ENCODE results near the gene STIP1. TPM values are rescaled to one million over a fixed set of nuclear protein-coding genes. Genes with fewer than 3 reads are reported as not detected.

STIP1 gene
- total and polyA plus RNA-seq, 2 donors (not counting 3 experiments of a cell fraction or from before 2014, with no cell fraction given): 117 to 226 TPM

GRCh38 chr11:64222651-64223000 is 36.7 kb downstream of the STIP1 start:
- H2AFZ ChIP-seq (ENCODE audit: low read depth, low read length): no peak overlapping the region
- H3K36me3 ChIP-seq (ENCODE audit: control insufficient read depth in 2 of 2, extremely low read depth in 1 of 2, insufficient read depth in 2 of 2, low read length in 2 of 2): peaks cover 0 to 6% of the 10 kb centered on the region in 2 experiments
- H4K20me1 ChIP-seq (replicated peaks; ENCODE audit: control insufficient read depth, extremely low read depth, insufficient read depth, low read length): no peaks in the 10 kb centered on the region
- ChIA-PET POLR2A (no interaction called here), CTCF (no interaction called here)
- no peaks in the 10 kb centered on the region for H3K9me3 ChIP-seq (replicated peaks; ENCODE audit: control insufficient read depth, insufficient read depth, low read length)
- no peak overlapping the region for H3K27ac ChIP-seq (ENCODE audit: insufficient read depth, low read depth, low read length)
- peaks cover 8% of the 10 kb centered on the region for H3K79me2 ChIP-seq (ENCODE audit: control insufficient read depth, insufficient read depth, low read length)
- FAIRE-seq (no peak), DNase-seq (ENCODE audit: low read depth, low spot score) (no peak)
- H3K27me3 ChIP-seq (ENCODE audit: control insufficient read depth in 2 of 2, insufficient read depth in 2 of 2, low read length in 2 of 2): no peaks in the 10 kb centered on the region
- no peak overlapping the region for H3K4me2 ChIP-seq (ENCODE audit: insufficient read depth, low read length)
- H3K9ac ChIP-seq (replicated peaks; ENCODE audit: extremely low read depth, insufficient read depth, low read length): no peak overlapping the region
- no TSS peak for BruUV-seq (replicated peaks)
- dilution Hi-C loops (cut with MboI; ENCODE audit: extremely low pct_ligation_motif_present, low sequenced_read_pairs): no loop called here
- H3K9me1 ChIP-seq (replicated peaks; ENCODE audit: control insufficient read depth, extremely low read depth, insufficient read depth, low read length): no peaks in the 10 kb centered on the region
- intact Hi-C loops (cut with micrococcal nuclease): no loop called here
- H3K4me3 ChIP-seq (replicated peaks in 1 of 3; ENCODE audit: insufficient read depth in 1 of 3, low read depth in 1 of 3, low read length in 3 of 3): no peak overlapping the region
- peaks cover 13% of the 10 kb centered on the region for H3K4me1 ChIP-seq (ENCODE audit: control insufficient read depth, extremely low read depth, insufficient read depth, low read length)
- TF ChIP-seq FOS (IDR thresholded peaks at IDR 0.05; ENCODE audit: borderline replicate concordance, insufficient read depth, low read length): no peak
- no peak for TF ChIP-seq JUN (IDR thresholded peaks at IDR 0.05; ENCODE audit: borderline replicate concordance, insufficient read depth, insufficient read length, low read depth)
- TF ChIP-seq GATA2 (IDR thresholded peaks at IDR 0.05; ENCODE audit: insufficient read depth, insufficient read length, low read depth, low read length): no peak

GRCh38 chr11:64223001-64223651 is 37.2 kb downstream of the STIP1 start:
- peaks cover 0 to 6% of the 10 kb centered on the region in 2 experiments for H3K36me3 ChIP-seq (ENCODE audit: control insufficient read depth in 2 of 2, extremely low read depth in 1 of 2, insufficient read depth in 2 of 2, low read length in 2 of 2)
- H3K79me2 ChIP-seq (ENCODE audit: control insufficient read depth, insufficient read depth, low read length): peaks cover 8% of the 10 kb centered on the region
- H3K9me1 ChIP-seq (replicated peaks; ENCODE audit: control insufficient read depth, extremely low read depth, insufficient read depth, low read length): no peaks in the 10 kb centered on the region
- H3K27ac ChIP-seq (ENCODE audit: insufficient read depth, low read depth, low read length): no peak overlapping the region
- H3K9me3 ChIP-seq (replicated peaks; ENCODE audit: control insufficient read depth, insufficient read depth, low read length): no peaks in the 10 kb centered on the region
- BruUV-seq (replicated peaks): TSS peak; percentile 17
- no peak for DNase-seq (ENCODE audit: low read depth, low spot score)
- ChIA-PET CTCF (interaction anchor here (0.9 to 1.7 kb wide), 5 partner anchors 16 to 81 kb away, joined by 3 to 7 read pairs (median 4); no protein-coding TSS in a partner anchor), POLR2A (no interaction called here)
- dilution Hi-C loops (cut with MboI; ENCODE audit: extremely low pct_ligation_motif_present, low sequenced_read_pairs): no loop called here
- peaks cover 13% of the 10 kb centered on the region for H3K4me1 ChIP-seq (ENCODE audit: control insufficient read depth, extremely low read depth, insufficient read depth, low read length)
- H4K20me1 ChIP-seq (replicated peaks; ENCODE audit: control insufficient read depth, extremely low read depth, insufficient read depth, low read length): no peaks in the 10 kb centered on the region
- H3K4me3 ChIP-seq (replicated peaks in 1 of 3; ENCODE audit: insufficient read depth in 1 of 3, low read depth in 1 of 3, low read length in 3 of 3): no peak overlapping the region
- FAIRE-seq: no peak
- no peak overlapping the region for H3K4me2 ChIP-seq (ENCODE audit: insufficient read depth, low read length)
- H2AFZ ChIP-seq (ENCODE audit: low read depth, low read length): no peak overlapping the region
- intact Hi-C loops (cut with micrococcal nuclease): no loop called here
- no peak overlapping the region for H3K9ac ChIP-seq (replicated peaks; ENCODE audit: extremely low read depth, insufficient read depth, low read length)
- no peaks in the 10 kb centered on the region for H3K27me3 ChIP-seq (ENCODE audit: control insufficient read depth in 2 of 2, insufficient read depth in 2 of 2, low read length in 2 of 2)
- TF ChIP-seq POLR2A (IDR thresholded peaks at IDR 0.05; ENCODE audit: low read depth, low read length) (no peak), POLR2AphosphoS5 (IDR thresholded peaks at IDR 0.05; ENCODE audit: insufficient read depth, low read depth, low read length) (no peak), FOS (IDR thresholded peaks at IDR 0.05; ENCODE audit: borderline replicate concordance, insufficient read depth, low read length) (no peak), JUN (IDR thresholded peaks at IDR 0.05; ENCODE audit: borderline replicate concordance, insufficient read depth, insufficient read length, low read depth) (no peak), GATA2 (IDR thresholded peaks at IDR 0.05; ENCODE audit: insufficient read depth, insufficient read length, low read depth, low read length) (no peak), CTCF (IDR thresholded peaks at IDR 0.05; ENCODE audit: extremely low read depth in 1 of 2, insufficient read depth in 1 of 2, low read depth in 1 of 2, low read length in 2 of 2) (no peak), MYC (IDR thresholded peaks at IDR 0.05; ENCODE audit: low read depth, low read length) (no peak), EZH2 (IDR thresholded peaks at IDR 0.05; ENCODE audit: borderline replicate concordance, low read depth, low read length, severe bottlenecking) (no peak)
- TF ChIP-seq, protein P1, sequence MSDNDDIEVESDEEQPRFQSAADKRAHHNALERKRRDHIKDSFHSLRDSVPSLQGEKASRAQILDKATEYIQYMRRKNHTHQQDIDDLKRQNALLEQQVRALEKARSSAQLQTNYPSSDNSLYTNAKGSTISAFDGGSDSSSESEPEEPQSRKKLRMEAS (IDR thresholded peaks at IDR 0.05; ENCODE audit: insufficient read depth, insufficient read length): no peak
